PC-3 (cell line): ENCODE measurements around the gene AAMP.

ENCODE experiments used
- EZH2 ChIP-seq: fragments of 300-600 bp; sonication (generic); IDR thresholded peaks from one replicate; pipeline ENCODE4 v1.6.1; 2017; ENCODE audit warnings: antibody characterized with exemption, mild to moderate bottlenecking, low read length; ENCODE audit not compliant: unreplicated experiment
- TF ChIP-seq, protein P1 (sequence below): fragments of 300-600 bp; sonication (generic); conservative IDR thresholded peaks from 2 replicates; pipeline ENCODE4 v1.5.1; 2017; ENCODE audit warnings: antibody characterized with exemption, low read depth, mild to moderate bottlenecking, low read length

GRCh38 chr2:218291318-218292047 lies 21.5 kb upstream of the AAMP start:
- TF ChIP-seq, protein P1, sequence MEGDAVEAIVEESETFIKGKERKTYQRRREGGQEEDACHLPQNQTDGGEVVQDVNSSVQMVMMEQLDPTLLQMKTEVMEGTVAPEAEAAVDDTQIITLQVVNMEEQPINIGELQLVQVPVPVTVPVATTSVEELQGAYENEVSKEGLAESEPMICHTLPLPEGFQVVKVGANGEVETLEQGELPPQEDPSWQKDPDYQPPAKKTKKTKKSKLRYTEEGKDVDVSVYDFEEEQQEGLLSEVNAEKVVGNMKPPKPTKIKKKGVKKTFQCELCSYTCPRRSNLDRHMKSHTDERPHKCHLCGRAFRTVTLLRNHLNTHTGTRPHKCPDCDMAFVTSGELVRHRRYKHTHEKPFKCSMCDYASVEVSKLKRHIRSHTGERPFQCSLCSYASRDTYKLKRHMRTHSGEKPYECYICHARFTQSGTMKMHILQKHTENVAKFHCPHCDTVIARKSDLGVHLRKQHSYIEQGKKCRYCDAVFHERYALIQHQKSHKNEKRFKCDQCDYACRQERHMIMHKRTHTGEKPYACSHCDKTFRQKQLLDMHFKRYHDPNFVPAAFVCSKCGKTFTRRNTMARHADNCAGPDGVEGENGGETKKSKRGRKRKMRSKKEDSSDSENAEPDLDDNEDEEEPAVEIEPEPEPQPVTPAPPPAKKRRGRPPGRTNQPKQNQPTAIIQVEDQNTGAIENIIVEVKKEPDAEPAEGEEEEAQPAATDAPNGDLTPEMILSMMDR, result no peak
- TF ChIP-seq EZH2, result no peak
